GM23248 (cell line): ENCODE measurements around the gene SPTBN4. TPM values are rescaled to one million over a fixed set of nuclear protein-coding genes. Genes with fewer than 3 reads are reported as not detected.
A peak's percentile ranks its signal among the peaks of the same experiment; 100 is the strongest.

Experiments
- DNase-seq: peaks from one replicate; pipeline ENCODE4 v3.0.0-alpha.2; 2015
- H2AFZ ChIP-seq: fragments of 200-600 bp; sonication (generic); 2 replicates; pipeline ENCODE4 v1.6.1; 2016; ENCODE audit warnings: antibody characterized with exemption
- H3F3A ChIP-seq: fragments of 200-600 bp; sonication (generic); 2 replicates; pipeline ENCODE4 v1.6.1; 2016; ENCODE audit warnings: mild to moderate bottlenecking, antibody characterized with exemption, mixed run types; ENCODE audit not compliant: insufficient read depth
- H3K27ac ChIP-seq: fragments of 200-600 bp; sonication (generic); 2 replicates; pipeline ENCODE4 v1.5.1; 2016; ENCODE audit warnings: mild to moderate bottlenecking
- H3K27me3 ChIP-seq: fragments of 200-600 bp; sonication (generic); replicated peaks from 2 replicates; pipeline ENCODE4 v1.6.1; 2016; ENCODE audit warnings: mild to moderate bottlenecking; ENCODE audit not compliant: insufficient read depth
- H3K36me3 ChIP-seq: fragments of 200-600 bp; sonication (generic); 2 replicates; pipeline ENCODE4 v1.6.1; 2016; ENCODE audit warnings: low read depth, mild to moderate bottlenecking
- H3K4me1 ChIP-seq: fragments of 200-600 bp; sonication (generic); 2 replicates; pipeline ENCODE4 v1.6.1; 2016; ENCODE audit warnings: mild to moderate bottlenecking; ENCODE audit not compliant: insufficient read depth
- H3K4me2 ChIP-seq: fragments of 200-600 bp; sonication (generic); one replicate; pipeline ENCODE4 v1.6.1; 2016; ENCODE audit warnings: mild to moderate bottlenecking; ENCODE audit not compliant: unreplicated experiment
- H3K4me3 ChIP-seq: fragments of 200-600 bp; sonication (generic); 2 replicates; pipeline ENCODE4 v1.5.1; 2016; ENCODE audit warnings: mild to moderate bottlenecking
- H3K79me2 ChIP-seq: fragments of 200-600 bp; sonication (generic); 2 replicates; pipeline ENCODE4 v1.6.1; 2016; ENCODE audit warnings: mild to moderate bottlenecking; ENCODE audit not compliant: insufficient read depth
- H3K9ac ChIP-seq: fragments of 200-600 bp; sonication (generic); 2 replicates; pipeline ENCODE4 v1.6.1; 2016; ENCODE audit warnings: mild to moderate bottlenecking
- H3K9me2 ChIP-seq: fragments of 200-600 bp; sonication (generic); 2 replicates; pipeline ENCODE4 v1.6.1; 2016; ENCODE audit warnings: mixed run types, mild to moderate bottlenecking, moderate library complexity; ENCODE audit not compliant: insufficient read depth
- H3K9me3 ChIP-seq: fragments of 200-600 bp; sonication (generic); one replicate; pipeline ENCODE4 v1.6.1; 2017; ENCODE audit warnings: low read depth
- H4K20me1 ChIP-seq: fragments of 200-600 bp; sonication (generic); 2 replicates; pipeline ENCODE4 v1.6.0; 2016; ENCODE audit not compliant: insufficient read depth
- EZH2 ChIP-seq: fragments of 200-600 bp; sonication (generic); IDR thresholded peaks from 2 replicates; pipeline ENCODE4 v1.6.1; 2018; ENCODE audit warnings: antibody characterized with exemption, mild to moderate bottlenecking; ENCODE audit not compliant: insufficient read depth, poor library complexity, severe bottlenecking
- EZH2phosphoT487 ChIP-seq: fragments of 200-600 bp; sonication (generic); IDR thresholded peaks from 2 replicates; pipeline ENCODE4 v1.6.1; 2018; ENCODE audit warnings: antibody characterized with exemption, moderate library complexity, mild to moderate bottlenecking, low read depth; ENCODE audit not compliant: insufficient read depth
- WGBS, 2 experiments: methylation state at CpG; one replicate each; pipeline ENCODE4 v1.1.6; 2015 to 2017; ENCODE audit warnings: low lambda C conversion rate in 2 of 2, low coverage in 1 of 2; ENCODE audit errors: missing lambda C conversion rate in 2 of 2; 5-methylcytosine and 5-hydroxymethylcytosine counted together
- in situ Hi-C: fragments of 300-500 bp; cut with MboI; formaldehyde crosslinking; loops from 2 replicates; pipeline ENCODE4 v1.15.0; 2020
- polyA plus RNA-seq: library from polyadenylated mRNA; unstranded; fragments of >200 nt; fragmentation: Nextera tagmentation; extraction: Ambion mirVana; gene quantifications from 2 replicates; pipeline ENCODE4 v1.2.1, GENCODE V29; 2016
- total RNA-seq: library from RNA; depleted of rRNA; stranded (reverse); fragments of >200 nt; shearing (Covaris generic); gene quantifications from 2 replicates; pipeline ENCODE4 v1.2.3, GENCODE V29; 2014

The SPTBN4 gene
- total and polyA plus RNA-seq, 2 experiments from 2014 or later, result 0.69 to 2.1 TPM

DNA sequence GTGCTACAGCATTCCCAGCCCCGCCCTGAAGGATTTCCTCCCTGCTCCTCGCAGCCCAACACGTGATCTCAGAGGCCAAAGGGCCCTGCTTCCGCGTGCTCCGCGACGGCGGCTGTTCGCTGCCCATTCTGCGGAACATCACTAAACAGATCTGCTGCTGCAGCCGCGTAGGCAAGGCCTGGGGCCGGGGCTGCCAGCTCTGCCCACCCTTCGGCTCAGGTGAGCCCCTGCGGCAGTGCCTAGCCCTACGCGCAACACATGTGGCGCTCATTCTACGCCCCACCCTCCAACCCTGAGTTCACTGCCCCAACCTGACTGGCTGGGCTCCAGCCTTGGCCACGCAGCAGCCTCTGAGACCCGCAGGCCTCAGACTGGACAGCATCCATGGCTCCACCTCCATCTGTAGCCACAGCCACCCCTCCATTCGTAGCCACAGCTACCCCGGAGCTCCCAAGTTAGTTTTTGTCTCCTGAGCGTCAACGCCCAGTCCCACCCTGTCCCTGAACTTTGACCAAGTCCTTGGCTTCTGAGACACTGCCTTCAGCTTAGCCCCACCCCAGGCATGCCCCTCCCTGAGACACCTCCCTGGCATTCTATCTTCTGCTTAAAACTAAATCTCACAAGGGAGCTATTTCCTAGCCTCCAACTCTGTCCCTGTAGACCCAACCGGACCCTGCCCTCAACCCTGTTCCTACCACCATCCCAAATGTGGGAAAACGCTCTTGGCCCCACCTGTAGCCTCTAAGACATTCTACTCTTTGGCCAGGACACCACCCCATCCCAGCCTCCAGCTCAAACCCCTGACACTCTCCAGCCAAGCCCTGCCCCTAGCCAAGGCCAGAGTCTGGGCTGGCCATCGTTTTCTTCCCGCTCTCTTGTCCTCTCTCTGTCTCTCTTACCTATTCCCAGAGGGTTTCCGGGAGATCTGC, 140.8 kb downstream of the SPTBN4 start:
- H3K4me3 ChIP-seq, result no peak overlapping the region
- in situ Hi-C loops, result no loop called here
- TF ChIP-seq EZH2phosphoT487 (no peak), EZH2 (no peak)
- H3K9ac ChIP-seq, result no peak overlapping the region
- no peaks in the 10 kb centered on the region for H4K20me1 ChIP-seq
- no peaks in the 10 kb centered on the region for H3K36me3 ChIP-seq
- H3K9me3 ChIP-seq, result no peaks in the 10 kb centered on the region
- no peak overlapping the region for H3K4me2 ChIP-seq
- WGBS, 2 experiments, result 67 to 72% methylated on average over 27 to 31 of the region's 31 CpGs
- no peak overlapping the region for H3K27ac ChIP-seq
- H3K9me2 ChIP-seq, result no peaks in the 10 kb centered on the region
- H3K4me1 ChIP-seq, result peaks cover 21% of the 10 kb centered on the region
- H3F3A ChIP-seq, result peaks cover 11% of the 10 kb centered on the region
- no peaks in the 10 kb centered on the region for H3K27me3 ChIP-seq
- DNase-seq, result no peak
- H2AFZ ChIP-seq, result no peak overlapping the region
- H3K79me2 ChIP-seq, result no peaks in the 10 kb centered on the region; the same call in 1 of the 2 replicates

DNA sequence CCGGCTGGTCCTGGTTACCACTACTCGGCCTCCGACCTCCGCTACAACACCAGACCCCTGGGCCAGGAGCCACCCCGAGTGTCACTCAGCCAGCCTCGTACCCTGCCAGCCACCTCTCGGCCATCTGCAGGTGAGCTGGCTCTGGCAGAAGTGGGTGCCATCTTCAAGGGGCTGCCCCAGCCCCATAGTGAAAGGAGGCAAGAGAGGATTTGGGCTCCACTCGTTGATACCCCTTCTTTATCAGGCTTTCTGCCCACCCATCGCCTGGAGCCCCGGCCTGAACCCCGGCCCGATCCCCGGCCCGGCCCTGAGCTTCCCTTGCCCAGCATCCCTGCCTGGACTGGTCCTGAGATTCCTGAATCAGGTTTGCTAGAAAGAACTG, 141.4 kb downstream of the SPTBN4 start:
- Histone ChIP-seq H2AFZ (no peak overlapping the region), H3K9me3 (no peaks in the 10 kb centered on the region), H3K27ac (no peak overlapping the region), H3K9ac (no peak overlapping the region), H3K9me2 (no peaks in the 10 kb centered on the region), H3K4me2 (no peak overlapping the region), H3K36me3 (no peaks in the 10 kb centered on the region), H3K4me1 (peaks cover 15% of the 10 kb centered on the region; the same call in 1 of the 2 replicates), H3K4me3 (no peak overlapping the region), H4K20me1 (no peaks in the 10 kb centered on the region), H3K79me2 (no peaks in the 10 kb centered on the region; the same call in 1 of the 2 replicates), H3F3A (peaks cover 7% of the 10 kb centered on the region), H3K27me3 (no peaks in the 10 kb centered on the region)
- 88 to 90% methylated on average over 14 of the region's 14 CpGs for WGBS, 2 experiments
- TF ChIP-seq EZH2phosphoT487, result no peak
- TF ChIP-seq EZH2, result no peak
- in situ Hi-C loops, result no loop called here
- no peak for DNase-seq

- Histone ChIP-seq H3K27ac (no peak overlapping the region), H3K4me2 (peak overlapping the region; percentile 76), H3K4me1 (peaks cover 15% of the 10 kb centered on the region; the same call in 1 of the 2 replicates), H3K9ac (peak overlapping the region; percentile 78; the same call in 1 of the 2 replicates), H3K9me3 (no peaks in the 10 kb centered on the region), H4K20me1 (no peaks in the 10 kb centered on the region), H3K36me3 (no peaks in the 10 kb centered on the region), H3K4me3 (no peak overlapping the region), H3K79me2 (no peaks in the 10 kb centered on the region; the same call in 1 of the 2 replicates), H3K9me2 (no peaks in the 10 kb centered on the region), H3K27me3 (no peaks in the 10 kb centered on the region), H3F3A (0 out of 2 replicates have a peak, but pooled peaks cover 4% of the 10 kb centered on the region), H2AFZ (peak overlapping the region; percentile 54)
- in situ Hi-C loops, result no loop called here
- 50 to 51% methylated on average over 4 of the region's 4 CpGs for WGBS, 2 experiments
- DNase-seq, result no peak
- no peak for TF ChIP-seq EZH2phosphoT487
- TF ChIP-seq EZH2, result no peak
Observed at GRCh38 chr19:40608957-40609356, 142.2 kb downstream of the SPTBN4 start.

DNA sequence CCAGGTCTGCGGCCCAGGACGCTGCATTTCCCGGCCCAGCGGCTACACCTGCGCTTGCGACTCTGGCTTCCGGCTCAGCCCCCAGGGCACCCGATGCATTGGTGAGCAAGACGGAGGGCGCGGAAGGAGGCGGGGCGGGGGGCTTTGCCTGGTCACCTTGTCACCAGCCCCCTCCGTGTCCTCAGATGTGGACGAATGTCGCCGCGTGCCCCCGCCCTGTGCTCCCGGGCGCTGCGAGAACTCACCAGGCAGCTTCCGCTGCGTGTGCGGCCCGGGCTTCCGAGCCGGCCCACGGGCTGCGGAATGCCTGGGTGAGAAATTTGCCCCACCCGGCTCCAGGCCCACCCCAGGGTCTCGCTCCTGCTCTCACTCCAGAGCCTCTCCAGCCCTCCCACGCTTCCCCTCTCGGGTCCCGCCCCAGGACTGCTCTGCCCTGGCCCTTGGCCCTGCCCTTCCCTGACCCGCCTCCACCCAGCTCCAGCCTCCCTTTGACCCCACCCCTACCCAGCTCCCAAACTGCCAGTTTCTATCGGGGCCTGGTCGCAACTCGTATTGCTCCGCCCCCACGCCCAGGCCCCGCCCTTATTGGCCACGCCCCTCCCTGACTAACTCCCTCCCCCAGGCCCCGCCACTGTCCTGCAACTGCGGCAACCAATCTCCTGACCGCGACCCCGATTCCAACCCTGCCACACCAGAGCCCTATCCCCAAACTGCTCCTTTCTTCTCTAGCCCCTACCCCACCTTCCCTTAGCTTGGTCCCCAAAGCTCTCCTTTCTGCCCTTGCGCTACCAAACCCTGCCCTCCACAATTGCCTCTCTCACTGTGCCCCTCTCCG, 143.0 kb downstream of the SPTBN4 start:
- Histone ChIP-seq H3F3A (0 out of 2 replicates have a peak, but pooled peaks cover 4% of the 10 kb centered on the region), H3K27me3 (no peaks in the 10 kb centered on the region), H3K79me2 (no peaks in the 10 kb centered on the region; the same call in 1 of the 2 replicates), H4K20me1 (no peaks in the 10 kb centered on the region), H3K9me3 (no peaks in the 10 kb centered on the region), H3K4me1 (peaks cover 15% of the 10 kb centered on the region; the same call in 1 of the 2 replicates), H3K36me3 (no peaks in the 10 kb centered on the region), H3K4me3 (peak overlapping the region; percentile 68), H3K9me2 (no peaks in the 10 kb centered on the region), H3K4me2 (peak overlapping the region; percentile 76), H3K27ac (peak overlapping the region; percentile 80), H3K9ac (peak overlapping the region; percentile 78), H2AFZ (peak overlapping the region; percentile 78)
- peak; percentile 94 for DNase-seq
- TF ChIP-seq EZH2 (no peak), EZH2phosphoT487 (no peak)
- in situ Hi-C loops, result no loop called here
- WGBS, 2 experiments, result 6 to 8% methylated on average over 33 to 47 of the region's 50 CpGs
